KMS-11 (cell line): Measurements from ENCODE around the gene USH2A.

Source experiments
- H2AFZ ChIP-seq: fragments of 200-600 bp; sonication (generic); 2 replicates; pipeline ENCODE4 v1.6.1; 2016; ENCODE audit warnings: antibody characterized with exemption, mixed run types, low read depth
- H3K27ac ChIP-seq: fragments of 200-600 bp; sonication (generic); 2 replicates; pipeline ENCODE4 v1.6.1; 2016; ENCODE audit warnings: mild to moderate bottlenecking, mixed run types
- H3K27me3 ChIP-seq: fragments of 200-600 bp; sonication (generic); 2 replicates; pipeline ENCODE4 v1.6.1; 2017; ENCODE audit warnings: mild to moderate bottlenecking, low read depth, mixed run types, moderate library complexity; ENCODE audit not compliant: insufficient read depth
- H3K36me3 ChIP-seq: fragments of 200-600 bp; sonication (generic); 2 replicates; pipeline ENCODE4 v1.6.1; 2017; ENCODE audit warnings: mild to moderate bottlenecking, mixed run types; ENCODE audit not compliant: insufficient read depth
- H3K4me1 ChIP-seq: fragments of 200-600 bp; sonication (generic); 2 replicates; pipeline ENCODE4 v1.6.1; 2016; ENCODE audit warnings: mild to moderate bottlenecking, low read depth, mixed run types; ENCODE audit not compliant: poor library complexity, severe bottlenecking
- H3K4me2 ChIP-seq: fragments of 200-600 bp; sonication (generic); 2 replicates; pipeline ENCODE4 v1.7.0; 2016; ENCODE audit warnings: mild to moderate bottlenecking, mixed run types
- H3K4me3 ChIP-seq: fragments of 200-600 bp; sonication (generic); IDR thresholded peaks from 2 replicates; pipeline ENCODE4 v1.6.1; 2017; ENCODE audit warnings: low read depth, low read length, mixed read lengths; ENCODE audit not compliant: insufficient read depth
- H3K79me2 ChIP-seq: fragments of 200-600 bp; sonication (generic); 2 replicates; pipeline ENCODE4 v1.6.1; 2016; ENCODE audit warnings: low read depth, mixed run types; ENCODE audit not compliant: insufficient read depth
- H3K9ac ChIP-seq: fragments of 200-600 bp; sonication (generic); 2 replicates; pipeline ENCODE4 v1.6.1; 2016; ENCODE audit warnings: mild to moderate bottlenecking, mixed run types
- H4K20me1 ChIP-seq: fragments of 200-600 bp; sonication (generic); 2 replicates; pipeline ENCODE4 v1.6.1; 2016; ENCODE audit warnings: mild to moderate bottlenecking, mixed run types; ENCODE audit not compliant: insufficient read depth
- CTCF ChIP-seq: fragments of 200-600 bp; sonication (generic); conservative IDR thresholded peaks from 2 replicates; pipeline ENCODE4 v1.6.1; 2017; ENCODE audit warnings: low read depth, mild to moderate bottlenecking, antibody characterized with exemption, low read length, moderate library complexity, mixed read lengths

Gene USH2A

GRCh38 chr1:215636258-215636965 lies 786.8 kb downstream of the USH2A start:
- Histone ChIP-seq H3K27me3 (no peaks in the 10 kb centered on the region), H3K9ac (no peak overlapping the region), H3K27ac (no peak overlapping the region), H4K20me1 (no peaks in the 10 kb centered on the region), H3K79me2 (no peaks in the 10 kb centered on the region), H2AFZ (no peak overlapping the region), H3K4me3 (no peak overlapping the region), H3K4me1 (no peaks in the 10 kb centered on the region), H3K4me2 (no peak overlapping the region), H3K36me3 (no peaks in the 10 kb centered on the region)
- no peak for TF ChIP-seq CTCF

- no peak for TF ChIP-seq CTCF
- Histone ChIP-seq H4K20me1 (no peaks in the 10 kb centered on the region), H3K4me1 (no peaks in the 10 kb centered on the region), H3K27me3 (no peaks in the 10 kb centered on the region), H2AFZ (no peak overlapping the region), H3K27ac (no peak overlapping the region), H3K4me2 (no peak overlapping the region), H3K4me3 (no peak overlapping the region), H3K9ac (no peak overlapping the region), H3K36me3 (no peaks in the 10 kb centered on the region), H3K79me2 (no peaks in the 10 kb centered on the region)
These were observed 787.4 kb downstream of the USH2A start for GRCh38 chr1:215635827-215636226.

GRCh38 chr1:215631489-215631888 lies 791.8 kb downstream of the USH2A start:
- no peak overlapping the region for H3K27ac ChIP-seq
- no peak overlapping the region for H3K4me2 ChIP-seq
- H2AFZ ChIP-seq = no peak overlapping the region
- no peak overlapping the region for H3K9ac ChIP-seq
- H3K36me3 ChIP-seq = no peaks in the 10 kb centered on the region
- no peaks in the 10 kb centered on the region for H3K79me2 ChIP-seq
- H3K4me3 ChIP-seq = no peak overlapping the region
- no peaks in the 10 kb centered on the region for H4K20me1 ChIP-seq
- H3K27me3 ChIP-seq = no peaks in the 10 kb centered on the region
- H3K4me1 ChIP-seq = no peaks in the 10 kb centered on the region
- no peak for TF ChIP-seq CTCF

GRCh38 chr1:215631040-215631439 lies 792.2 kb downstream of the USH2A start:
- no peaks in the 10 kb centered on the region for H3K27me3 ChIP-seq
- H3K79me2 ChIP-seq = no peaks in the 10 kb centered on the region
- TF ChIP-seq CTCF = no peak
- H3K36me3 ChIP-seq = no peaks in the 10 kb centered on the region
- no peak overlapping the region for H3K27ac ChIP-seq
- no peaks in the 10 kb centered on the region for H4K20me1 ChIP-seq
- no peak overlapping the region for H3K4me2 ChIP-seq
- H3K4me1 ChIP-seq = no peaks in the 10 kb centered on the region
- no peak overlapping the region for H3K4me3 ChIP-seq
- H3K9ac ChIP-seq = no peak overlapping the region
- H2AFZ ChIP-seq = no peak overlapping the region
